Heart right ventricle (tissue), 16 donors: ENCODE measurements around the gene ANKS4B. TPM values are rescaled to one million over a fixed set of nuclear protein-coding genes. Genes with fewer than 3 reads are reported as not detected.
"Not testable (repeated sequence)": the region's sequence is repeated elsewhere in the genome, so short reads cannot be mapped to it uniquely, and the experiment has no call there.

Experiments
- ATAC-seq, 8 donors: fragments of 200-7000 bp; cut with Tn5 transposase; one replicate each; pipeline ENCODE4 v1.9.1; 2020; ENCODE audit warnings: mild to moderate bottlenecking in 8 of 8, moderate library complexity in 8 of 8, moderate number of reproducible peaks in 1 of 8
- DNase-seq, 2 donors: peaks; one replicate each; pipeline ENCODE4 v3.0.0-alpha.2; 2020
- H3K27ac ChIP-seq, 10 donors: fragments of 200-600 bp; sonication (generic) in 2 of 10; one replicate each; pipeline versions ENCODE4 v1.5.0 to v1.8.0; 2020 to 2022; ENCODE audit warnings: mild to moderate bottlenecking in 3 of 10
- H3K27me3 ChIP-seq, 7 donors: fragments of 200-600 bp; one replicate each; pipeline ENCODE4 v1.8.0; 2021 to 2022; ENCODE audit warnings: mild to moderate bottlenecking in 2 of 7
- H3K36me3 ChIP-seq, 9 donors: fragments of 200-600 bp; sonication (generic) in 1 of 9; one replicate each; pipeline versions ENCODE4 v1.5.0 to v1.8.0; 2020 to 2022; ENCODE audit warnings: mild to moderate bottlenecking in 2 of 9
- H3K4me1 ChIP-seq, 9 donors: fragments of 200-600 bp; sonication (generic) in 1 of 9; one replicate each; pipeline versions ENCODE4 v1.5.0 to v1.8.0; 2020 to 2022; ENCODE audit warnings: mild to moderate bottlenecking in 4 of 9
- H3K4me3 ChIP-seq, 10 donors: fragments of 200-600 bp; sonication (generic) in 2 of 10; one replicate each; pipeline versions ENCODE4 v1.5.0 to v1.8.0; 2020 to 2022; ENCODE audit warnings: mild to moderate bottlenecking in 7 of 10, moderate library complexity in 2 of 10
- H3K9me3 ChIP-seq, 11 donors: fragments of 200-600 bp in 10 of 11; sonication (generic) in 2 of 11; one replicate each; pipeline versions ENCODE4 v1.5.0 to v1.8.0; 2013 to 2022; ENCODE audit warnings: mild to moderate bottlenecking in 2 of 11, control low read depth in 1 of 11, moderate library complexity in 1 of 11
- WGBS, 2 donors: extraction: QIAGEN DNeasy Blood & Tissue Kit; methylation state at CpG; one replicate each; pipeline ENCODE4 v1.1.7; 2013; ENCODE audit warnings: inconsistent platforms in 1 of 2; 5-methylcytosine and 5-hydroxymethylcytosine counted together
- intact Hi-C, 10 donors: fragments of 100-400 bp; cut with DNase I; formaldehyde crosslinking; loops; one replicate each; pipeline versions ENCODE4 v1.11.1 to v1.14.2; 2022
- polyA plus RNA-seq, 2 donors: library from polyadenylated mRNA; stranded (reverse); fragments of 200-250 nt; gene quantifications; one replicate each; pipeline ENCODE4 v1.2.3, GENCODE V29; 2013
- total RNA-seq, 10 donors: library from RNA; stranded (reverse); fragmentation: NEBNext Ultra II Directional in 3 of 10; extraction: Animal tissue kit (Norgen Biotek cat#: 25700) in 3 of 10; gene quantifications; one replicate each; pipeline versions ENCODE4 v1.2.1 to v1.2.4, GENCODE V29; 2021 to 2023
- TF ChIP-seq, protein P1 (sequence below), 9 donors: fragments of 200-600 bp; sonication (generic) in 2 of 9; IDR thresholded peaks; one replicate each; pipeline versions ENCODE4 v1.5.0 to v1.8.0; 2021 to 2022; ENCODE audit warnings: antibody characterized with exemption in 9 of 9, mild to moderate bottlenecking in 5 of 9, moderate library complexity in 1 of 9
- donor health status: Arrhythmogenic right ventricular cardiomyopathy.
- donor health status: ischemic (EF 13 %, LVEDD 7.1; RV severe dilation, severe dysfunction).
- donor health status: healthy with polysubstance abuse.
- donor health status: DM: no; HTN: yes; CAD: no.
- donor health status: DM: no; HTN: no; CAD: no.
- donor health status: ischemic (EF 25% LVEDD 6.9; RV normal size, moderate dysfunction).
- donor health status: ischemic (EF 25% LVEDD 5.7; RV mildly dilated, moderate dysfunction).
- donor health status: healthy.
- donor health status: DM: yes; HTN: yes; CAD: no.
- donor health status: Ischemic cardiomyopathy.
- donor health status: ischemic (EF 35%, LVEDD 5.7; RV mildly dilated, moderate dysfunction).
- donor health status: nonischemic (EF 11% LVEDD 7.7; RV severe dilation, severe dysfunction).
- donor health status: DM: yes; HTN: yes; CAD: no.
- donor health status: PGD.
- donor health status: ischemic (EF 29% LVEDD 5.4; RV normal size, mild dysfunction).
- donor health status: nonischemic (EF 23%, LVEDD 6.1; RV moderate dilation, normal function).

ANKS4B gene
- total and polyA plus RNA-seq, 12 donors, result not detected

DNA sequence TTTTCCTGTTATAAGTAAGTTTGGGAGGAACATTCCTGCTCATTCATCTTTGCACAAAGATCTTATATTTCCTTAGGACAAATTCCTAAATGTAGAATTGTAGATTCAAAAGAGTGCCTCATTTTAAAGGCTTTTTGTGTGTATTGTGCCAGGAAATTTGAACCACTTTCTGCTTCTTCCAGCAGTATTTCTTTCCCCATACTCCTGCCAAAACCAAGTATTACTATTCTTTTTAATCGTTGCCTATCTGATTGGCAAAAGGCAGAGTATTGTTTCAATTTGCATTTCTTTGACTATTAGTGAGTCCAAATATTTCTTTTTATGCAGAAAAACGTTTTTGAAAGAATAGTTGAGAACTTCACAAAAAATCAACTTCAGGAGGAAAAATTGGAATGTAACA is 9.3 kb downstream of the ANKS4B start:
- no peak for ATAC-seq
- Histone ChIP-seq H3K4me3 (no peak overlapping the region), H3K36me3 (no peaks in the 10 kb centered on the region), H3K9me3 (no peaks in the 10 kb centered on the region), H3K4me1 (peaks cover 0 to 4% (median 0%) of the 10 kb centered on the region in 9 donors), H3K27ac (no peak overlapping the region), H3K27me3 (no peaks in the 10 kb centered on the region)
- DNase-seq, result no peak
- intact Hi-C loops, result no loop called here
- 22 to 34% methylated on average over 2 of the region's 2 CpGs for WGBS, 2 donors
- TF ChIP-seq, protein P1, sequence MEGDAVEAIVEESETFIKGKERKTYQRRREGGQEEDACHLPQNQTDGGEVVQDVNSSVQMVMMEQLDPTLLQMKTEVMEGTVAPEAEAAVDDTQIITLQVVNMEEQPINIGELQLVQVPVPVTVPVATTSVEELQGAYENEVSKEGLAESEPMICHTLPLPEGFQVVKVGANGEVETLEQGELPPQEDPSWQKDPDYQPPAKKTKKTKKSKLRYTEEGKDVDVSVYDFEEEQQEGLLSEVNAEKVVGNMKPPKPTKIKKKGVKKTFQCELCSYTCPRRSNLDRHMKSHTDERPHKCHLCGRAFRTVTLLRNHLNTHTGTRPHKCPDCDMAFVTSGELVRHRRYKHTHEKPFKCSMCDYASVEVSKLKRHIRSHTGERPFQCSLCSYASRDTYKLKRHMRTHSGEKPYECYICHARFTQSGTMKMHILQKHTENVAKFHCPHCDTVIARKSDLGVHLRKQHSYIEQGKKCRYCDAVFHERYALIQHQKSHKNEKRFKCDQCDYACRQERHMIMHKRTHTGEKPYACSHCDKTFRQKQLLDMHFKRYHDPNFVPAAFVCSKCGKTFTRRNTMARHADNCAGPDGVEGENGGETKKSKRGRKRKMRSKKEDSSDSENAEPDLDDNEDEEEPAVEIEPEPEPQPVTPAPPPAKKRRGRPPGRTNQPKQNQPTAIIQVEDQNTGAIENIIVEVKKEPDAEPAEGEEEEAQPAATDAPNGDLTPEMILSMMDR (IDR thresholded peaks at IDR 0.05), result no peak

DNA sequence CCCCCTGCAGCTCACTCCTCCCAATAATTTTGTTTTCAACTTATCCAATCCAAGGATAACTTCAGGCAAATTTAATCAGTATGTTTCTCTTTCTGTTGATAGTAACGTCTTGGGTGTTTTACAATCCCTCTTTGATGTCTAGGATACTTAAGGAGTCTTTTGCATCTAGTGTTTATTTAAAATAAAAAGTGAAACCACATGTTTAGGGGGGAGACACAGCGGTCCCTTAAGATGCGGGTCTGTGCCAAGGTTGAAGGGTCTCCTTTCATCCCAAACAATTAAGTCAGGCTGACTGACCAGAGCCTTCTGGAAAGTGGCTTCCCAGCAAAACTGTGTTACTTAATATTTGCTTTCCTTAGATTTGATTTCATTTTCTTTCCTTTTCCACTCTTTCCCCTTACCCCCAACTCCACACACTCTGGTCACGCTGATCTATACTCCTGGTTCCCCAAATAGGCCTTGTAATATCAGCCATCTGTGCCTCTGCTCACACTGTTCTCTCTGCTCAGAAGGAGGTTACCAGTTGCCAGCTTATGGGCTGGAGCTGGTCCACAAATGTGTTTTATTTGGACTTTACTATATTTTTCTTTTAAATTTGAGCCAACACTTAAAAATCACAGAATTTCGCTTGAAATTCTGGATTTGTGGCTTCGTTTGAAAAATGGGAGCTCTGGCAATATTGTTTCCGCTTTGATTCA is 11.2 kb downstream of the ANKS4B start:
- Histone ChIP-seq H3K9me3 (no peaks in the 10 kb centered on the region), H3K4me1 (peaks cover 0 to 4% (median 0%) of the 10 kb centered on the region in 9 donors), H3K27ac (no peak overlapping the region), H3K36me3 (no peaks in the 10 kb centered on the region), H3K4me3 (no peak overlapping the region), H3K27me3 (no peaks in the 10 kb centered on the region)
- WGBS, 2 donors, result 70 to 81% methylated on average over 7 of the region's 7 CpGs
- ATAC-seq, result no peak
- TF ChIP-seq, protein P1 (IDR thresholded peaks at IDR 0.05), result no peak
- no peak for DNase-seq
- intact Hi-C loops, result no loop called here

DNA sequence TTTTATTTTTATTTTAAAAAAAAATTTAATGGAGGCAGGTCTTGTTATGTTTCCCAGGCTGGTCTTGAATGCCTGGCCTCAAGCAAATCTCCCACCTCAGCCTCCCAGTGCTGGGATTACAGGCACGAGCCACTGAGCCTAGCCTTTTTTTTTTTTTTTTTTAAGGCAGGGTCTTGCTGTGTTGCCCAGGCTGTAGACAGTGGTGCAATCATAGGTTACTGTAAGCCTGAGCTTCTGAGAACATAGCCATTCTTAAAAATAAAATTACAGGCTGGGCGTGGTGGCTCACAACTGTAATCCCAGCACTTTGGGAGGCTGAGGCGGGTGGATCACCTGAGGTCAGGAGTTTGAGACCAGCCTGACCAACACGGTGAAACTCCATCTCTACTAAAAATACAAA is 14.7 kb downstream of the ANKS4B start:
- DNase-seq, intact Hi-C loops, H3K27me3 ChIP-seq, H3K4me1 ChIP-seq, H3K27ac ChIP-seq, H3K36me3 ChIP-seq, H3K9me3 ChIP-seq, H3K4me3 ChIP-seq, ATAC-seq: not testable (repeated sequence)
- 83 to 88% methylated on average over 4 of the region's 4 CpGs for WGBS, 2 donors

DNA sequence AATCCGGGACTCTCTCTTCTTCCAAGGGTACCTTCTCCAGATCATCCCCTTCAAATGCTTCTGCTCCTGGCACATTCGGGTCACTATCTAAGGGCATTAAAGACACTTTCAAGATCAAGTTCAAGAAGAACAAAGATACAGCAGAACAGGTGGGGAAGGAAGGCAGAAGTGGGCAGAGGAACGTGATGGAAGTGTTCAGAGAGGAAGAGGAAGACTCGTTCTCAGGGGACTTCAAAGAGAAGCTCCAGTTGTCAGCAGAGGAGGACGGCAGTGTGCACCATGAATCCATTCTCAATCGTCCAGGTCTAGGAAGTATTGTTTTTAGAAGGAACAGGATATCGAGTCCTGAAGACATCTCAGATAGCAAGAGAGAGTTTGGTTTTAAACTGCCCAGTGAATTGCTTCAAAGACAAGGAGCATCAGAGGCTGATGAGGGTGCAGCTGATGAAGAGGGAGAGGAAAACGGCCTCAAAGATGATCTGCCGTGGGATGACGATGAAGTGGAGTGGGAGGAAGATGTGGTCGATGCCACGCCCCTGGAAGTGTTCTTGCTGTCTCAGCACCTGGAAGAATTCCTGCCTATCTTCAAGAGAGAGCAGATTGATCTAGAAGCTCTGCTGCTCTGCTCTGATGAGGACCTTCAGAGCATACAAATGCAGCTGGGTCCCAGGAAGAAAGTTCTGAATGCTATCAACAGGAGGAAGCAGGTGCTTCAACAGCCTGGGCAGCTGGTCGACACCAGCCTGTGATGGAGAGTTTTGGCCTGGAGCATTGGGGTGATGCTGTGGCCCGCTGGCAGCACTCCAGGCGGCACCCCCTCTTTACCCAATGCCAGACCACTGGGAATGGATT is 16.8 kb downstream of the ANKS4B start:
- ATAC-seq, result no peak
- no peaks in the 10 kb centered on the region for H3K4me1 ChIP-seq

More for the DNA sequence above, 16.8 kb downstream of the ANKS4B start:
- TF ChIP-seq, protein P1 (IDR thresholded peaks at IDR 0.05), result no peak
- 74 to 83% methylated on average over 15 of the region's 15 CpGs for WGBS, 2 donors
- Histone ChIP-seq H3K36me3 (no peaks in the 10 kb centered on the region), H3K27me3 (peaks cover 0 to 9% (median 0%) of the 10 kb centered on the region in 7 donors), H3K9me3 (no peaks in the 10 kb centered on the region), H3K27ac (no peak overlapping the region), H3K4me3 (no peak overlapping the region)
- no peak for DNase-seq
- intact Hi-C loops, result no loop called here
